B cell (primary cell): Measurements from ENCODE around the gene CCDC107. TPM values are rescaled to one million over a fixed set of nuclear protein-coding genes. Genes with fewer than 3 reads are reported as not detected.

Experiments
- ATAC-seq: fragments of 200-7000 bp; cut with Tn5 transposase; one replicate; pipeline ENCODE4 v1.10.0; 2021; ENCODE audit warnings: low read depth, mild to moderate bottlenecking, moderate number of reproducible peaks, moderate library complexity
- CTCF ChIA-PET: fragments of 350-600 bp; sonication (Branson Sonifier 250); formaldehyde crosslinking; loops from one replicate; lab custom pipeline; 2021; ENCODE audit warnings: antibody characterized with exemption, inconsistent platforms; lab: Charles Lee
- POLR2A ChIA-PET: fragments of 350-600 bp; sonication (Branson Sonifier 250); formaldehyde crosslinking; loops from one replicate; lab custom pipeline; 2021; ENCODE audit warnings: antibody characterized with exemption; lab: Charles Lee
- DNase-seq: peaks from one replicate; pipeline ENCODE4 v3.0.0; 2013
- H2AFZ ChIP-seq: 2 replicates; pipeline ENCODE4 v1.6.1; 2012; ENCODE audit warnings: mild to moderate bottlenecking, low read depth, low read length; ENCODE audit not compliant: insufficient read depth, poor library complexity, severe bottlenecking
- H3K27ac ChIP-seq, 2 donors: 1 replicate in 1 of 2; 2 replicates in 1 of 2; pipeline ENCODE4 v1.5.1; 2012 to 2013; ENCODE audit warnings: low read length in 2 of 2, mild to moderate bottlenecking in 2 of 2, moderate library complexity in 1 of 2
- H3K27me3 ChIP-seq, 4 experiments: fragments of 200-600 bp in 1 of 4; sonication (generic) in 1 of 4; replicated peaks in 1 of 4; 1 replicate in 2 of 4; 2 replicates in 2 of 4; pipeline versions ENCODE4 v1.6.1 to v1.7.0; 2013 to 2016; ENCODE audit warnings: low read length in 3 of 4, mild to moderate bottlenecking in 2 of 4, mixed read lengths in 1 of 4, moderate library complexity in 1 of 4; ENCODE audit not compliant: insufficient read depth in 4 of 4, control insufficient read depth in 3 of 4; ENCODE audit errors: control extremely low read depth in 1 of 4
- H3K36me3 ChIP-seq, 2 experiments: replicated peaks in 1 of 2; 1 replicate in 1 of 2; 2 replicates in 1 of 2; pipeline versions ENCODE4 v1.6.1 to v1.7.1; 2013; ENCODE audit warnings: low read length in 1 of 2; ENCODE audit not compliant: insufficient read depth in 2 of 2, control insufficient read depth in 1 of 2; ENCODE audit errors: control extremely low read depth in 1 of 2, extremely low read depth in 1 of 2
- H3K4me1 ChIP-seq, 2 donors: fragments of 200-600 bp in 1 of 2; sonication (generic) in 1 of 2; 1 replicate in 1 of 2; 2 replicates in 1 of 2; pipeline versions ENCODE4 v1.5.1 to v1.6.1; 2013 to 2017; ENCODE audit warnings: low read length in 2 of 2; ENCODE audit not compliant: control insufficient read depth in 2 of 2, insufficient read depth in 2 of 2
- H3K4me2 ChIP-seq: replicated peaks from 2 replicates; pipeline ENCODE3; 2012; ENCODE audit warnings: mild to moderate bottlenecking, low read depth, low read length; ENCODE audit not compliant: poor library complexity, severe bottlenecking
- H3K4me3 ChIP-seq, 5 experiments: fragments of 200-600 bp in 1 of 5; sonication (generic) in 1 of 5; 1 replicate in 3 of 5; 2 replicates in 2 of 5; pipeline versions ENCODE4 v1.5.1 to v1.7.0; 2011 to 2016; ENCODE audit warnings: low read length in 4 of 5, mild to moderate bottlenecking in 4 of 5, low read depth in 2 of 5, control low read depth in 1 of 5, moderate library complexity in 1 of 5; ENCODE audit not compliant: insufficient read depth in 1 of 5; ENCODE audit errors: control extremely low read depth in 1 of 5, extremely low read depth in 1 of 5
- H3K79me2 ChIP-seq: fragments of 200-600 bp; sonication (generic); one replicate; pipeline ENCODE4 v1.6.0; 2016; ENCODE audit warnings: low read length; ENCODE audit not compliant: control insufficient read depth, insufficient read depth
- H3K9ac ChIP-seq: fragments of 200-600 bp; sonication (generic); 2 replicates; pipeline ENCODE4 v1.6.1; 2017; ENCODE audit warnings: mild to moderate bottlenecking, low read length, moderate library complexity
- H3K9me3 ChIP-seq, 3 donors: one replicate each; pipeline versions ENCODE4 v1.6.1 to v1.7.1; 2013; ENCODE audit warnings: low read length in 2 of 3; ENCODE audit not compliant: control insufficient read depth in 2 of 3, insufficient read depth in 1 of 3; ENCODE audit errors: control extremely low read depth in 1 of 3
- H4K20me1 ChIP-seq: 2 replicates; pipeline ENCODE4 v1.6.0; 2012; ENCODE audit warnings: mild to moderate bottlenecking, low read length; ENCODE audit not compliant: insufficient read depth, control insufficient read depth, poor library complexity, severe bottlenecking
- H3K27ac Mint-ChIP-seq: one replicate; pipeline ENCODE4 v1.8.0; 2021; ENCODE audit warnings: mixed read lengths
- H3K27me3 Mint-ChIP-seq: one replicate; pipeline ENCODE4 v1.8.0; 2021; ENCODE audit warnings: mixed read lengths
- H3K4me1 Mint-ChIP-seq: one replicate; pipeline ENCODE4 v1.8.0; 2021; ENCODE audit warnings: mixed read lengths
- H3K4me3 Mint-ChIP-seq: one replicate; pipeline ENCODE4 v1.8.0; 2021; ENCODE audit warnings: mixed read lengths
- H3K9me3 Mint-ChIP-seq: one replicate; pipeline ENCODE4 v1.8.0; 2022; ENCODE audit warnings: mixed read lengths; ENCODE audit not compliant: insufficient read depth
- CTCF ChIP-seq: fragments of 200-600 bp; IDR thresholded peaks from one replicate; pipeline ENCODE4 v1.8.0; 2022; ENCODE audit warnings: antibody characterized with exemption, mild to moderate bottlenecking
- EZH2 ChIP-seq: IDR thresholded peaks from 2 replicates; pipeline ENCODE4 v1.6.1; 2012; ENCODE audit warnings: borderline replicate concordance, low read depth, mild to moderate bottlenecking, moderate library complexity, low read length; ENCODE audit not compliant: insufficient read depth, poor library complexity, severe bottlenecking
- WGBS: methylation state at CpG from one replicate; pipeline ENCODE4 v1.1.5; 2013; ENCODE audit warnings: missing lambda C conversion rate; ENCODE audit not compliant: insufficient coverage; 5-methylcytosine and 5-hydroxymethylcytosine counted together
- intact Hi-C: fragments of 100-400 bp; cut with micrococcal nuclease; formaldehyde crosslinking; loops from one replicate; pipeline ENCODE4 v1.10.0; 2022
- polyA plus RNA-seq: library from polyadenylated mRNA; depleted of rRNA; stranded (reverse); fragments of >200 nt; gene quantifications from 2 replicates; pipeline ENCODE4 v1.2.3, GENCODE V29; 2012
- total RNA-seq, 2 donors: library from RNA; stranded (reverse); fragments of 120-200 nt in 1 of 2; gene quantifications; 1 replicate in 1 of 2; 2 replicates in 1 of 2; pipeline versions ENCODE4 v1.2.3 to v1.2.4, GENCODE V29; 2013 to 2022

CCDC107 gene
- total and polyA plus RNA-seq, 2 donors (not counting 1 experiment from before 2014, with no cell fraction given) = 22.5 to 33.8 TPM

GRCh38 chr9:35653611-35654010 lies 4.5 kb upstream of the CCDC107 start:
- no peak overlapping the region for H2AFZ ChIP-seq
- no CpG with 5 or more reads among the region's 2 CpGs for WGBS
- intact Hi-C loops = no loop called here

More at GRCh38 chr9:35653611-35654010, 4.5 kb upstream of the CCDC107 start:
- Mint-ChIP-seq H3K4me3 (no peak overlapping the region), H3K9me3 (no peaks in the 10 kb centered on the region), H3K27ac (peak overlapping the region; percentile 71), H3K27me3 (no peaks in the 10 kb centered on the region), H3K4me1 (peaks cover 65% of the 10 kb centered on the region)
- H3K27ac ChIP-seq = peak overlapping the region in 1 of 2 donors; percentile 1
- peaks cover 19% of the 10 kb centered on the region for H3K79me2 ChIP-seq
- no peak overlapping the region for H3K4me2 ChIP-seq
- no peak for TF ChIP-seq CTCF
- TF ChIP-seq EZH2 = no peak
- H3K9ac ChIP-seq = no peak overlapping the region
- no peaks in the 10 kb centered on the region for H4K20me1 ChIP-seq
- H3K36me3 ChIP-seq = peaks cover 0 to 5% of the 10 kb centered on the region in 2 experiments
- no peak overlapping the region for H3K4me3 ChIP-seq
- ATAC-seq (no peak), DNase-seq (no peak)
- CTCF ChIA-PET = interaction anchor here (0.7 to 15.0 kb wide), 3 partner anchors 39 to 153 kb away, joined by 3 to 268 read pairs (median 140); partner anchors contain the start of gene CD72
- no peaks in the 10 kb centered on the region for H3K27me3 ChIP-seq
- H3K9me3 ChIP-seq = peaks cover 0 to 3% (median 0%) of the 10 kb centered on the region in 3 donors
- H3K4me1 ChIP-seq = peaks cover 38 to 58% of the 10 kb centered on the region in 2 donors
- POLR2A ChIA-PET = interaction anchor here (0.6 to 0.7 kb wide), 3 partner anchors 25 to 125 kb away, joined by 3 to 4 read pairs (median 3); no protein-coding TSS in a partner anchor
